Spleen (tissue), 11 donors: Measurements from ENCODE around the gene FAM120B. TPM values are rescaled to one million over a fixed set of nuclear protein-coding genes. Genes with fewer than 3 reads are reported as not detected.

Source experiments
- DNase-seq: peaks from one replicate; pipeline ENCODE4 v3.0.0-alpha.2; 2020
- H3K27ac ChIP-seq, 8 donors: fragments of 200-600 bp; sonication (generic) in 7 of 8; 1 replicate in 4 of 8; 2 replicates in 4 of 8; pipeline versions ENCODE4 v1.5.0 to v1.8.0; 2016 to 2021; ENCODE audit warnings: inconsistent platforms in 4 of 8, mild to moderate bottlenecking in 4 of 8, moderate library complexity in 1 of 8
- H3K27me3 ChIP-seq, 7 donors: fragments of 200-600 bp; sonication (generic) in 6 of 7; replicated peaks in 1 of 7; 1 replicate in 4 of 7; 2 replicates in 3 of 7; pipeline versions ENCODE4 v1.5.0 to v1.8.0; 2016 to 2021; ENCODE audit warnings: inconsistent platforms in 3 of 7, mild to moderate bottlenecking in 1 of 7
- H3K36me3 ChIP-seq, 6 donors: fragments of 200-600 bp; sonication (generic) in 5 of 6; 1 replicate in 4 of 6; 2 replicates in 2 of 6; pipeline versions ENCODE4 v1.5.0 to v1.8.0; 2016 to 2021; ENCODE audit warnings: inconsistent platforms in 2 of 6
- H3K4me1 ChIP-seq, 6 donors: fragments of 200-600 bp; sonication (generic) in 5 of 6; 1 replicate in 3 of 6; 2 replicates in 3 of 6; pipeline versions ENCODE4 v1.5.0 to v1.8.0; 2016 to 2021; ENCODE audit warnings: inconsistent platforms in 3 of 6
- H3K4me3 ChIP-seq, 8 donors: fragments of 200-600 bp; sonication (generic) in 7 of 8; 1 replicate in 4 of 8; 2 replicates in 4 of 8; pipeline versions ENCODE4 v1.5.0 to v1.8.0; 2016 to 2021; ENCODE audit warnings: inconsistent platforms in 4 of 8, mild to moderate bottlenecking in 4 of 8, moderate library complexity in 2 of 8
- H3K9me3 ChIP-seq, 8 donors: fragments of 200-600 bp; sonication (generic) in 7 of 8; 1 replicate in 4 of 8; 2 replicates in 4 of 8; pipeline versions ENCODE4 v1.5.0 to v1.8.0; 2016 to 2021; ENCODE audit warnings: inconsistent platforms in 4 of 8
- CTCF ChIP-seq, 11 experiments: fragments of 200-600 bp in 7 of 11; fragments of 450-650 bp in 4 of 11; sonication (generic) in 4 of 11; IDR thresholded peaks in 8 of 11; conservative IDR thresholded peaks in 3 of 11; 1 replicate in 7 of 11; 2 replicates in 4 of 11; pipeline versions ENCODE4 v1.4.0 to v1.8.0; 2016 to 2021; ENCODE audit warnings: antibody characterized with exemption in 11 of 11, inconsistent platforms in 4 of 11, mild to moderate bottlenecking in 1 of 11
- POLR2A ChIP-seq, 3 donors: fragments of 450-650 bp; IDR thresholded peaks; one replicate each; pipeline ENCODE4 v1.5.1; 2017; ENCODE audit warnings: antibody characterized with exemption in 3 of 3, mild to moderate bottlenecking in 1 of 3
- POLR2AphosphoS5 ChIP-seq, 3 donors: sonication (generic); formaldehyde crosslinking; IDR thresholded peaks; one replicate each; pipeline ENCODE4 v1.5.1; 2017; ENCODE audit warnings: antibody characterized with exemption in 3 of 3
- WGBS, 5 donors: extraction: QIAGEN DNeasy Blood & Tissue Kit in 3 of 5; methylation state at CpG; one replicate each; pipeline versions ENCODE4 v1.1.5 to v1.1.7; 2013 to 2018; 5-methylcytosine and 5-hydroxymethylcytosine counted together
- intact Hi-C: fragments of 100-400 bp; cut with DNase I; formaldehyde crosslinking; loops from one replicate; pipeline ENCODE4 v1.15.0; 2023; ENCODE audit warnings: low total_unique reads
- polyA plus RNA-seq, 3 donors: library from polyadenylated mRNA; stranded (reverse); fragments of 200-250 nt; gene quantifications; one replicate each; pipeline ENCODE4 v1.2.1, GENCODE V29; 2013
- total RNA-seq, 7 donors: library from RNA; depleted of rRNA in 3 of 7; stranded (reverse); fragments of >200 nt in 3 of 7; fragmentation: NEBNext Ultra II Directional in 4 of 7; extraction: Animal tissue kit (Norgen Biotek cat#: 25700) in 4 of 7; gene quantifications; one replicate each; pipeline versions ENCODE4 v1.1.0 to v1.2.1, GENCODE V29; 2016 to 2021
- donor health status: healthy with polysubstance abuse.
- donor health status: DM: no; HTN: no; CAD: no; lungs with moderate emphysema.
- donor health status: DM: no; HTN: no; CAD: no.
- donor health status: Bipolar disorder and iron deficiency.
- donor health status: healthy.
- donor health status: DM: no; HTN: no; CAD: no.
- donor health status: DM: yes; HTN: yes; CAD: no.

FAM120B gene
- total and polyA plus RNA-seq, 10 donors = 7.6 to 41.2 (median 26.8) TPM

DNA sequence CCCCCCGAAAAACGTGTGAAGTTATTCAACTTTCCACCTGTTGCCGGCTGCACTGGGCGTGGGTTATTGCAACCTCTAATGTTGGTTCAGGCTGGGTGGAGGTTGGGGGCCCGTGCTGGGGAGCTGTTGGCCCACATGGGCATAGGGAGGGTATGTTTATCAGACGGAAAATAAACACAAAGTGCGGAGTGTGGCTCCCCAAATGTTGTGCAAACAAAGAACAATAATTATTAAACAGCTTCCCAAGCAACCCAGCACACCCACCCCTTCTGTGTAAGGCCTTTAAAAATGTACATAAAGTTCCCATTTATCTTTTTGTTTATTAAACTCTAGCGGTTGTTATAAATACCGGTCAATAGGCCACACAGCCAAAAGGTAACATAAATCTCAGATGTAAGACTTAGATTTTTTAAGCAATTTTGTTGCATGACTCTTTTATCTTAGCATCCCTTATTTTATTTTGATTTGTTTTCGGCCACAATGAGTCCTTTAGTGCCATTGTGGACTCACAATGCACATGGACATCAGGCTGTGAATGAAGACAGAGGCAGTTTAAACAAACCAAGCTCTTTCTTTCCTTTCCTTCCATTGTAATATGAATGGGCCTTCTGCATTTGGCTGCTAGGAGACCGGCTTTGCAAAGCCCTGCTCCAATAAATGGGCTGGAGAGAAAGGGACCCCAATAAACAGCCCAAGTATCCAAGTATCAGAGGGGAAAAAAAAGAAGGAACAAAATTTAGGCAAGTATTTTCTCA, 8.8 kb upstream of the FAM120B start:
- H3K27me3 ChIP-seq = peaks cover 8 to 88% (median 65%) of the 10 kb centered on the region in 7 donors
- no peak overlapping the region for H3K4me3 ChIP-seq
- TF ChIP-seq CTCF (IDR thresholded peaks at IDR 0.05 in 8 of 11, conservative IDR thresholded peaks at IDR 0.05 in 3 of 11) (no peak), POLR2A (IDR thresholded peaks at IDR 0.05) (no peak), POLR2AphosphoS5 (IDR thresholded peaks at IDR 0.05) (no peak)
- 54 to 63% (median 60%) methylated on average over 11 of the region's 11 CpGs for WGBS, 5 donors
- intact Hi-C loops = no loop called here
- DNase-seq = no peak
- H3K36me3 ChIP-seq = no peaks in the 10 kb centered on the region
- H3K4me1 ChIP-seq = peaks cover 18 to 47% (median 41%) of the 10 kb centered on the region in 6 donors
- no peak overlapping the region for H3K27ac ChIP-seq
- peaks cover 0 to 8% (median 2%) of the 10 kb centered on the region in 8 donors for H3K9me3 ChIP-seq

- intact Hi-C loops = no loop called here
- H3K27me3 ChIP-seq = peaks cover 8 to 79% (median 56%) of the 10 kb centered on the region in 7 donors
- H3K4me3 ChIP-seq = no peak overlapping the region
- no peaks in the 10 kb centered on the region for H3K36me3 ChIP-seq
- peaks cover 14 to 38% (median 32%) of the 10 kb centered on the region in 6 donors for H3K4me1 ChIP-seq
- TF ChIP-seq CTCF (IDR thresholded peaks at IDR 0.05 in 8 of 11, conservative IDR thresholded peaks at IDR 0.05 in 3 of 11) = no peak
- no peak for TF ChIP-seq POLR2A (IDR thresholded peaks at IDR 0.05)
- no peak for TF ChIP-seq POLR2AphosphoS5 (IDR thresholded peaks at IDR 0.05)
- no peak for DNase-seq
- no peak overlapping the region for H3K27ac ChIP-seq
- WGBS, 5 donors = 91 to 100% (median 100%) methylated on average over 1 of the region's 1 CpG
- H3K9me3 ChIP-seq = peaks cover 0 to 8% (median 2%) of the 10 kb centered on the region in 8 donors
Observed at GRCh38 chr6:170298688-170299087, 7.9 kb upstream of the FAM120B start.

- Histone ChIP-seq H3K27me3 (peaks cover 5 to 54% (median 31%) of the 10 kb centered on the region in 7 donors), H3K9me3 (peaks cover 0 to 8% (median 2%) of the 10 kb centered on the region in 8 donors), H3K4me1 (peaks cover 6 to 24% (median 19%) of the 10 kb centered on the region in 6 donors), H3K36me3 (no peaks in the 10 kb centered on the region), H3K4me3 (no peak overlapping the region), H3K27ac (no peak overlapping the region)
- TF ChIP-seq CTCF (IDR thresholded peaks at IDR 0.05 in 8 of 11, conservative IDR thresholded peaks at IDR 0.05 in 3 of 11) = no peak
- no peak for TF ChIP-seq POLR2A (IDR thresholded peaks at IDR 0.05)
- no peak for DNase-seq
- intact Hi-C loops = no loop called here
- WGBS, 5 donors = 64 to 95% (median 93%) methylated on average over 1 of the region's 1 CpG
Observed at GRCh38 chr6:170301184-170301583, 5.4 kb upstream of the FAM120B start.

DNA sequence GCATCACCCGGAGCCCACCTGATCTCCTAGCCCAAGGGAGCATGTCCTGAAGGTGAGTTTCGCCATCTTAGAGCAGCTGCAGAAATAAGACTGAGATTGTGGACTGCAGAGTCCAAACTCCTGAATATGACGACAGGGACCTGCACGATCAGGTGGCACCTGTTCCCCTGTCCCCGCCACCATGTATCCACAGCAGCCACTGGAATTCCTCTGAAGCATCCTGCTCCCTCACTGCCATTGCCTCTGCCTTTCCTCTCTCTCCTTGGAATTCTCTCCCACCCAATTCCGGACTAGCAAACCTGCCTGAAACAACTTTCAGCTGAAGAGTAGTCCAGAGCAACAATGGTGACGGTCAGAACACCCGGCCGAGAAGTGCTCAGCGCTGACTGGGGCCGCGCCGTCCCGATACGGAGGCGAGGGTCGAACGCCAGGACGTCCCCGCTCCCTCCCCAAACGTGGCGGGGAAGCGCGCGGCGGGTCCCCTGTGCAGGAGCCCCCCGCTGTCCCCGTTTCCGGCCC, 694 bp upstream of the FAM120B start:
- no peak for TF ChIP-seq POLR2AphosphoS5 (IDR thresholded peaks at IDR 0.05)
- TF ChIP-seq CTCF (IDR thresholded peaks at IDR 0.05 in 8 of 11, conservative IDR thresholded peaks at IDR 0.05 in 3 of 11) = no peak
- no peak for TF ChIP-seq POLR2A (IDR thresholded peaks at IDR 0.05)
- H3K27ac ChIP-seq = peak overlapping the region in 6 of 8 donors; percentile 36 to 95 (median 92)

More for the DNA sequence above, 694 bp upstream of the FAM120B start:
- DNase-seq = no peak
- Histone ChIP-seq H3K27me3 (peaks cover 0 to 10% (median 0%) of the 10 kb centered on the region in 7 donors), H3K9me3 (peaks cover 0 to 6% (median 2%) of the 10 kb centered on the region in 8 donors), H3K4me1 (peaks cover 21 to 53% (median 46%) of the 10 kb centered on the region in 6 donors), H3K4me3 (peak overlapping the region; percentile 65 to 91 (median 86)), H3K36me3 (peaks cover 0 to 3% (median 0%) of the 10 kb centered on the region in 6 donors)
- 13 to 15% (median 14%) methylated on average over 29 of the region's 29 CpGs for WGBS, 5 donors
- intact Hi-C loops = no loop called here
